ENCODE results near the gene ACTG1.
A peak's percentile ranks its signal among the peaks of the same experiment; 100 is the strongest.

The ACTG1 gene

GRCh38 chr17:81517009-81517338 is 4.4 kb upstream of the ACTG1 start:
- no peak for DNase-seq (ENCODE audit: low read depth)
- TF ChIP-seq CTCF (IDR thresholded peaks at IDR 0.05; ENCODE audit: control insufficient read depth, insufficient read depth, low read depth, low read length, missing control alignments), result no peak
- peak overlapping the region; percentile 80 for H3K4me3 ChIP-seq (ENCODE audit: control insufficient read depth, low read depth, low read length)

GRCh38 chr17:81516439-81516838 is 3.8 kb upstream of the ACTG1 start:
- no peak for TF ChIP-seq CTCF (IDR thresholded peaks at IDR 0.05; ENCODE audit: control insufficient read depth, insufficient read depth, low read depth, low read length, missing control alignments)
- no peak for DNase-seq (ENCODE audit: low read depth)
- H3K4me3 ChIP-seq (ENCODE audit: control insufficient read depth, low read depth, low read length), result peak overlapping the region; percentile 80

DNA sequence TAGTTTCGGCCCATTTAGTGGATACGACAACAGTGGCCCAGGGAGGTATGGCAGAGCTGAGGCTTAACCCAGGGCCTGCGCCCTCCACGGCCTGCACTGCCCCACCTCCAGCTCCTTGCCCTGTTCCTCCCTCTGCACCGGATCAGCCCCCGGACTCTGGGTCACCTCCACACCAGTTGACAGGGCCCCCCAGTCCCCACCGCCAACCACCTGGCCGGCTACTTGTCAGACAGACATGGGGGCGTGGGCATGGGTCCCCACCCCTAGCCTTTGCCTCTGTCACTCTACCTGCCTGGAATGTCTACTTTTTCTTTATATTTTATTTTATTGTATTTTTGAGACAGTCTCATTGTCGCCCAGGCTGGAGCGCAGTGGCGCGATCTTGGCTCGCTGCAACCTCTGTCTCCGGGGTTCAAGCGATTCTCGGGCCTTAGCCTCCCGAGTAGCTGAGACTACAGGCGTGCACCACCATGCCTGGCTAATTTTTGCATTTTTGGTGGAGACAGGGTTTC is 3.0 kb upstream of the ACTG1 start:
- no peak for TF ChIP-seq CTCF (IDR thresholded peaks at IDR 0.05; ENCODE audit: control insufficient read depth, insufficient read depth, low read depth, low read length, missing control alignments)
- H3K4me3 ChIP-seq (ENCODE audit: control insufficient read depth, low read depth, low read length), result peak overlapping the region; percentile 80
- no peak for DNase-seq (ENCODE audit: low read depth)

GRCh38 chr17:81514739-81515529 is 2.3 kb upstream of the ACTG1 start:
- peak overlapping the region; percentile 80 for H3K4me3 ChIP-seq (ENCODE audit: control insufficient read depth, low read depth, low read length)
- no peak for TF ChIP-seq CTCF (IDR thresholded peaks at IDR 0.05; ENCODE audit: control insufficient read depth, insufficient read depth, low read depth, low read length, missing control alignments)
- DNase-seq (ENCODE audit: low read depth), result no peak

DNA sequence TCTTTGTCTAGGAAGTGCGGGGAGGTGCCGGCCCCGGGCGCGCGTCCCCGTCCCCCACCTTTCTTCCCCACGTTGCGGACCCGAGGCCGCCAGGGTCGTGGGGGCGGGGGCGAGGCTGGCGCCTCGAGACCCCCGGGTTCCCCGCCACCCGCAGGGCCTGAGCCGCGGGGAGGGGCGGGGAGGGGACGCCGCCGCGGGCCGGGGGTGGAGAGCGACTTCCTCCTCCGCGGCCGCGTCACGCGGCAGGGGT is 1.8 kb upstream of the ACTG1 start:
- DNase-seq (ENCODE audit: low read depth), result no peak
- TF ChIP-seq CTCF (IDR thresholded peaks at IDR 0.05; ENCODE audit: control insufficient read depth, insufficient read depth, low read depth, low read length, missing control alignments), result no peak
- H3K4me3 ChIP-seq (ENCODE audit: control insufficient read depth, low read depth, low read length), result peak overlapping the region; percentile 57

DNA sequence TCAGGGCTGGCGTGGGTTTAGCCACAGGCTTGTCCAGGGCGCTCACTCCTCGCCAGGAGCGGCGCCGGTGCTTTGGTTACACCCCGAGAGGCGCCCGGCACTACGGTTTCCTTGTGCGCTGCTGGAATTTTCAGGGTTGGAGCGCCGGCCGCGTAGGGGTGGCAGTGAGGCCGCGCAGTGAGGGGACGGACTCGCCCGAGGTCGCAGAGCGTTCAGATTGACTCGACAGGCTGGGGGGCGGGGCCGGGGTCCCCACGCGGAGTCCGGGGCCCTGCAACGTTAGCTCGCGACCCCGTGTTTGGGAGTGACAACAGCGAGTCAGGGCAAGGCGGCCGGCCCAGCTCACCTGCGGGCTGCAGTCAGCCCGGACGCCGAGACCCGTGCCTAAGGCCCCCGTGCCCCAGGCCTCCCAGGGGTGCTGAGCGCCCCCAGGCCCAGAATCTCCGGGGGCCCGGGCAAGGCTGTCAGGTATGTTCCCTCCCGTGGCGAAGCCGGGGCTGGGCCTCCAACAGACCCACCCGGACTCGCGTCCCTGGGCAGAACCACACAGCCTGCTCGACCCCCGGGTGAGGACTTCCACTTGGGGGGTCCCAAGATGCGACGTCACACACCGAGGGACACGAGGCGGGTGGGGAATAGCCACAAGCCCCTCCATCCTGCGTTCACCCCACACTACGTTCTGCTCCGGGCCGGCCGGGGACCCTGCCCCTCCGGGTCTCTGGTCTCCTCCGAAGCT is 1.3 kb upstream of the ACTG1 start:
- TF ChIP-seq CTCF (IDR thresholded peaks at IDR 0.05; ENCODE audit: control insufficient read depth, insufficient read depth, low read depth, low read length, missing control alignments), result no peak
- no peak for DNase-seq (ENCODE audit: low read depth)
- peak overlapping the region; percentile 57 for H3K4me3 ChIP-seq (ENCODE audit: control insufficient read depth, low read depth, low read length)
